Lung (tissue), 12 donors: ENCODE results near the gene SKIL. TPM values are rescaled to one million over a fixed set of nuclear protein-coding genes. Genes with fewer than 3 reads are reported as not detected.

Source experiments
- ATAC-seq: fragments of 200-7000 bp; cut with Tn5 transposase; one replicate; pipeline ENCODE4 v1.9.1; 2020; ENCODE audit warnings: moderate number of reproducible peaks; ENCODE audit not compliant: insufficient read depth, low FRiP score
- DNase-seq, 3 donors: peaks; one replicate each; pipeline ENCODE4 v3.0.0-alpha.2; 2013 to 2017
- H3K27ac ChIP-seq, 2 donors: one replicate each; pipeline ENCODE4 v1.5.1; 2013; ENCODE audit warnings: mild to moderate bottlenecking in 2 of 2, moderate library complexity in 2 of 2, control low read depth in 1 of 2, inconsistent platforms in 1 of 2, low read depth in 1 of 2, low read length in 1 of 2
- H3K27me3 ChIP-seq, 3 donors: one replicate each; pipeline ENCODE4 v1.5.1; 2013; ENCODE audit warnings: low read length in 2 of 3; ENCODE audit not compliant: control insufficient read depth in 3 of 3, insufficient read depth in 3 of 3
- H3K36me3 ChIP-seq, 4 donors: one replicate each; pipeline ENCODE4 v1.5.1; 2013; ENCODE audit warnings: low read length in 4 of 4, mild to moderate bottlenecking in 1 of 4, moderate library complexity in 1 of 4; ENCODE audit not compliant: control insufficient read depth in 4 of 4, insufficient read depth in 4 of 4
- H3K4me1 ChIP-seq, 5 donors: one replicate each; pipeline ENCODE4 v1.5.1; 2013; ENCODE audit warnings: low read length in 5 of 5, mild to moderate bottlenecking in 2 of 5, moderate library complexity in 1 of 5; ENCODE audit not compliant: control insufficient read depth in 5 of 5, insufficient read depth in 5 of 5
- H3K4me3 ChIP-seq: one replicate; pipeline ENCODE4 v1.5.1; 2013; ENCODE audit warnings: mild to moderate bottlenecking, control low read depth, moderate library complexity
- H3K9ac ChIP-seq, 2 donors: one replicate each; pipeline ENCODE4 v1.5.1; 2013; ENCODE audit warnings: low read length in 2 of 2, control low read depth in 1 of 2; ENCODE audit not compliant: insufficient read depth in 1 of 2
- H3K9me3 ChIP-seq, 4 donors: one replicate each; pipeline ENCODE4 v1.5.1; 2013; ENCODE audit warnings: low read length in 3 of 4, mild to moderate bottlenecking in 1 of 4, moderate library complexity in 1 of 4; ENCODE audit not compliant: control insufficient read depth in 4 of 4, insufficient read depth in 3 of 4
- WGBS, 2 donors: extraction: QIAGEN DNeasy Blood & Tissue Kit; methylation state at CpG; one replicate each; pipeline ENCODE4 v1.1.7; 2013; 5-methylcytosine and 5-hydroxymethylcytosine counted together
- polyA plus RNA-seq, 2 donors: library from polyadenylated mRNA; stranded (reverse); fragments of 200-250 nt; gene quantifications; one replicate each; pipeline ENCODE4 v1.2.1, GENCODE V29; 2013
- total RNA-seq, 2 donors: library from RNA; depleted of rRNA in 1 of 2; stranded (reverse); fragments of >200 nt in 1 of 2; gene quantifications; one replicate each; pipeline ENCODE4 v1.2.1, GENCODE V29; 2014 to 2021
- TF ChIP-seq, protein P1 (sequence below): IDR thresholded peaks from 2 replicates; pipeline ENCODE4 v1.5.1; 2012; ENCODE audit warnings: mild to moderate bottlenecking; ENCODE audit errors: control extremely low read depth, extremely low read depth
- donor health status: control.
- donor health status: control.
- donor health status: Bipolar disorder and iron deficiency.
- donor health status: healthy.
- donor health status: DM: yes; HTN: yes; CAD: no.

Gene SKIL
- total and polyA plus RNA-seq, 4 donors, result 16.5 to 110 (median 38.5) TPM

DNA sequence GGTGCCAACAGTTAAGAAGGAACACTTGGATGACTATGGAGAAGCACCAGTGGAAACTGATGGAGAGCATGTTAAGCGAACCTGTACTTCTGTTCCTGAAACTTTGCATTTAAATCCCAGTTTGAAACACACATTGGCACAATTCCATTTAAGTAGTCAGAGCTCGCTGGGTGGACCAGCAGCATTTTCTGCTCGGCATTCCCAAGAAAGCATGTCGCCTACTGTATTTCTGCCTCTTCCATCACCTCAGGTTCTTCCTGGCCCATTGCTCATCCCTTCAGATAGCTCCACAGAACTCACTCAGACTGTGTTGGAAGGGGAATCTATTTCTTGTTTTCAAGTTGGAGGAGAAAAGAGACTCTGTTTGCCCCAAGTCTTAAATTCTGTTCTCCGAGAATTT, 3.0 kb downstream of the SKIL start:
- ATAC-seq (no peak), DNase-seq (peak; percentile 21 to 53 (median 50))
- TF ChIP-seq, protein P1, sequence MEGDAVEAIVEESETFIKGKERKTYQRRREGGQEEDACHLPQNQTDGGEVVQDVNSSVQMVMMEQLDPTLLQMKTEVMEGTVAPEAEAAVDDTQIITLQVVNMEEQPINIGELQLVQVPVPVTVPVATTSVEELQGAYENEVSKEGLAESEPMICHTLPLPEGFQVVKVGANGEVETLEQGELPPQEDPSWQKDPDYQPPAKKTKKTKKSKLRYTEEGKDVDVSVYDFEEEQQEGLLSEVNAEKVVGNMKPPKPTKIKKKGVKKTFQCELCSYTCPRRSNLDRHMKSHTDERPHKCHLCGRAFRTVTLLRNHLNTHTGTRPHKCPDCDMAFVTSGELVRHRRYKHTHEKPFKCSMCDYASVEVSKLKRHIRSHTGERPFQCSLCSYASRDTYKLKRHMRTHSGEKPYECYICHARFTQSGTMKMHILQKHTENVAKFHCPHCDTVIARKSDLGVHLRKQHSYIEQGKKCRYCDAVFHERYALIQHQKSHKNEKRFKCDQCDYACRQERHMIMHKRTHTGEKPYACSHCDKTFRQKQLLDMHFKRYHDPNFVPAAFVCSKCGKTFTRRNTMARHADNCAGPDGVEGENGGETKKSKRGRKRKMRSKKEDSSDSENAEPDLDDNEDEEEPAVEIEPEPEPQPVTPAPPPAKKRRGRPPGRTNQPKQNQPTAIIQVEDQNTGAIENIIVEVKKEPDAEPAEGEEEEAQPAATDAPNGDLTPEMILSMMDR, result no peak
- Histone ChIP-seq H3K9ac (no peak overlapping the region), H3K4me1 (peaks cover 10 to 29% (median 16%) of the 10 kb centered on the region in 5 donors), H3K27ac (no peak overlapping the region), H3K9me3 (peaks cover 0 to 2% (median 0%) of the 10 kb centered on the region in 4 donors), H3K27me3 (no peaks in the 10 kb centered on the region), H3K4me3 (no peak overlapping the region), H3K36me3 (peaks cover 3 to 21% (median 14%) of the 10 kb centered on the region in 4 donors)
- 89 to 92% methylated on average over 5 of the region's 5 CpGs for WGBS, 2 donors

DNA sequence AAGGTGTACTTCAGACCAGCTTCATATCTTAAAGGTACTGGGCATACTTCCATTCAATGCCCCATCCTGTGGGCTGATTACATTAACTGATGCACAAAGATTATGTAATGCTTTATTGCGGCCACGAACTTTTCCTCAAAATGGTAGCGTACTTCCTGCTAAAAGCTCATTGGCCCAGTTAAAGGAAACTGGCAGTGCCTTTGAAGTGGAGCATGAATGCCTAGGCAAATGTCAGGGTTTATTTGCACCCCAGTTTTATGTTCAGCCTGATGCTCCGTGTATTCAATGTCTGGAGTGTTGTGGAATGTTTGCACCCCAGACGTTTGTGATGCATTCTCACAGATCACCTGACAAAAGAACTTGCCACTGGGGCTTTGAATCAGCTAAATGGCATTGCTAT, 3.4 kb downstream of the SKIL start:
- no peak overlapping the region for H3K9ac ChIP-seq
- 38 to 51% methylated on average over 5 of the region's 5 CpGs for WGBS, 2 donors
- no peak overlapping the region for H3K27ac ChIP-seq
- peaks cover 3 to 21% (median 14%) of the 10 kb centered on the region in 4 donors for H3K36me3 ChIP-seq
- ATAC-seq (no peak), DNase-seq (no peak)
- peaks cover 10 to 25% (median 12%) of the 10 kb centered on the region in 5 donors for H3K4me1 ChIP-seq
- peaks cover 0 to 2% (median 0%) of the 10 kb centered on the region in 4 donors for H3K9me3 ChIP-seq
- H3K27me3 ChIP-seq, result no peaks in the 10 kb centered on the region
- TF ChIP-seq, protein P1, result no peak
- H3K4me3 ChIP-seq, result no peak overlapping the region

DNA sequence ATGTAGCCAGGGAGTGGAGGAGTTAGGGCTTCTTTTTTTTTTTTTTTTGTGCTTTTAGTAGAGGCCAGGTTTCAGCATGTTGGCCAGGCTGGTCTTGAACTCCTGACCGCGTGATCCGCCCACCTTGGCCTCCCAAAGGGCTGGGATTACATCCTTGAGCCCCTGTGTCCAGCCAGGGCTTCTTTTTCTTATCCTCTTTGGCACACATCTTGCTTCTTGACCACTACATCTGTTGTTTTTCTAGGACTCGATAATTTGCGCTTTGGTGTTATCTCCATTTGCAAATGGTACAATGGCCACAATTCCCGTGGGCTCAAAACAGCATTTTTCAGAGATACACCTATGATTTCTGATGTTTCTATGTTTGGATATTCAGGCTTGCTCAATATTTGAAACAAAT, 4.2 kb downstream of the SKIL start:
- ATAC-seq, result no peak
- peaks cover 12 to 25% (median 12%) of the 10 kb centered on the region in 5 donors for H3K4me1 ChIP-seq
- DNase-seq, result no peak
- TF ChIP-seq, protein P1, result no peak
- H3K4me3 ChIP-seq, result no peak overlapping the region
- H3K9me3 ChIP-seq, result peaks cover 0 to 2% (median 0%) of the 10 kb centered on the region in 4 donors
- no peaks in the 10 kb centered on the region for H3K27me3 ChIP-seq
- H3K27ac ChIP-seq, result no peak overlapping the region
- H3K9ac ChIP-seq, result no peak overlapping the region
- H3K36me3 ChIP-seq, result peaks cover 3 to 21% (median 14%) of the 10 kb centered on the region in 4 donors
- WGBS, 2 donors, result 88 to 91% methylated on average over 6 of the region's 6 CpGs

DNA sequence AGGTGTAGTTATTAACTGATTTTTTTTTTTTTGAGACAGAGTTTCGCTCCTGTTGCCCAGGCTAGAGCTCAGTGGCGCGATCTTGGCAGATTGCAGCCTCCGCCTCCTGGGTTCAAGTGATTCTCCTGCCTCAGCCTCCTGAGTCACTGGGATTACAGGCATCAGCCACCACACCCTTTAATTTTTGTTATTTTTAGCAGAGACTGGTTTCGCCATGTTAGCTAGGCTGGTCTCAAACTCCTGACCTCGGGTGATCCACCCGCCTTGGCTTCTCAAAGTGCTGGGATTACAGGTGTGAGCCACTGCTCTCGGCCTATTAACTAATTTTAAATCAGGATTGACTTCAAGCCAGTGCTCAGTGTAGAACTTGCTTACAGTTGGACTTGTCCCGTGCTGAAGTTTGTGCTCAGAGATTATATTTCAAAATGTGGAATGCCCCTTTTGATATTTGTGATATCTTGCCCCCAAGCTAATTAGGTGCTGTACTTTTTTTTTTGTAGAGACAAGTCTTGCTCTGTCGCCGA, 6.0 kb downstream of the SKIL start:
- no peak overlapping the region for H3K27ac ChIP-seq
- H3K9me3 ChIP-seq, result peaks cover 0 to 2% (median 0%) of the 10 kb centered on the region in 4 donors
- DNase-seq (no peak), ATAC-seq (no peak)
- WGBS, 2 donors, result 92 to 93% methylated on average over 11 of the region's 11 CpGs
- no peak overlapping the region for H3K4me3 ChIP-seq
- peaks cover 3 to 21% (median 14%) of the 10 kb centered on the region in 4 donors for H3K36me3 ChIP-seq
- H3K27me3 ChIP-seq, result no peaks in the 10 kb centered on the region
- H3K4me1 ChIP-seq, result peaks cover 10 to 35% (median 12%) of the 10 kb centered on the region in 5 donors
- TF ChIP-seq, protein P1, result no peak
- no peak overlapping the region for H3K9ac ChIP-seq
